Prostate gland (tissue), 2 donors: ENCODE data around the gene STRAP.

ENCODE experiments used
- CTCF ChIP-seq, 4 experiments: fragments of 200-600 bp in 2 of 4; fragments of 450-650 bp in 2 of 4; sonication (generic) in 2 of 4; IDR thresholded peaks; 1 replicate in 3 of 4; 2 replicates in 1 of 4; pipeline ENCODE4 v1.5.1; 2016 to 2019; ENCODE audit warnings: antibody characterized with exemption in 4 of 4, mild to moderate bottlenecking in 2 of 4, moderate library complexity in 2 of 4
- POLR2A ChIP-seq: fragments of 450-650 bp; IDR thresholded peaks from one replicate; pipeline ENCODE4 v1.6.1; 2016; ENCODE audit warnings: antibody characterized with exemption, mild to moderate bottlenecking
- POLR2AphosphoS5 ChIP-seq: sonication (generic); formaldehyde crosslinking; IDR thresholded peaks from one replicate; pipeline ENCODE4 v1.6.1; 2017; ENCODE audit warnings: antibody characterized with exemption

- TF ChIP-seq POLR2A (no peak), CTCF (IDR thresholded peaks at IDR 0.05) (no peak), POLR2AphosphoS5 (no peak)
These were observed 2.8 kb upstream of the STRAP start for GRCh38 chr12:15879413-15879812.
